B cell (primary cell): ENCODE data around the gene C5AR1. TPM values are rescaled to one million over a fixed set of nuclear protein-coding genes. Genes with fewer than 3 reads are reported as not detected.

Experiments
- ATAC-seq: fragments of 200-7000 bp; cut with Tn5 transposase; one replicate; pipeline ENCODE4 v1.10.0; 2021; ENCODE audit warnings: low read depth, mild to moderate bottlenecking, moderate number of reproducible peaks, moderate library complexity
- CTCF ChIA-PET: fragments of 350-600 bp; sonication (Branson Sonifier 250); formaldehyde crosslinking; loops from one replicate; lab custom pipeline; 2021; ENCODE audit warnings: antibody characterized with exemption, inconsistent platforms; lab: Charles Lee
- POLR2A ChIA-PET: fragments of 350-600 bp; sonication (Branson Sonifier 250); formaldehyde crosslinking; loops from one replicate; lab custom pipeline; 2021; ENCODE audit warnings: antibody characterized with exemption; lab: Charles Lee
- DNase-seq: peaks from one replicate; pipeline ENCODE4 v3.0.0; 2013
- H2AFZ ChIP-seq: 2 replicates; pipeline ENCODE4 v1.6.1; 2012; ENCODE audit warnings: mild to moderate bottlenecking, low read depth, low read length; ENCODE audit not compliant: insufficient read depth, poor library complexity, severe bottlenecking
- H3K27ac ChIP-seq, 2 donors: 1 replicate in 1 of 2; 2 replicates in 1 of 2; pipeline ENCODE4 v1.5.1; 2012 to 2013; ENCODE audit warnings: low read length in 2 of 2, mild to moderate bottlenecking in 2 of 2, moderate library complexity in 1 of 2
- H3K27me3 ChIP-seq, 4 experiments: fragments of 200-600 bp in 1 of 4; sonication (generic) in 1 of 4; replicated peaks in 1 of 4; 1 replicate in 2 of 4; 2 replicates in 2 of 4; pipeline versions ENCODE4 v1.6.1 to v1.7.0; 2013 to 2016; ENCODE audit warnings: low read length in 3 of 4, mild to moderate bottlenecking in 2 of 4, mixed read lengths in 1 of 4, moderate library complexity in 1 of 4; ENCODE audit not compliant: insufficient read depth in 4 of 4, control insufficient read depth in 3 of 4; ENCODE audit errors: control extremely low read depth in 1 of 4
- H3K36me3 ChIP-seq, 2 experiments: replicated peaks in 1 of 2; 1 replicate in 1 of 2; 2 replicates in 1 of 2; pipeline versions ENCODE4 v1.6.1 to v1.7.1; 2013; ENCODE audit warnings: low read length in 1 of 2; ENCODE audit not compliant: insufficient read depth in 2 of 2, control insufficient read depth in 1 of 2; ENCODE audit errors: control extremely low read depth in 1 of 2, extremely low read depth in 1 of 2
- H3K4me1 ChIP-seq, 2 donors: fragments of 200-600 bp in 1 of 2; sonication (generic) in 1 of 2; 1 replicate in 1 of 2; 2 replicates in 1 of 2; pipeline versions ENCODE4 v1.5.1 to v1.6.1; 2013 to 2017; ENCODE audit warnings: low read length in 2 of 2; ENCODE audit not compliant: control insufficient read depth in 2 of 2, insufficient read depth in 2 of 2
- H3K4me2 ChIP-seq: replicated peaks from 2 replicates; pipeline ENCODE3; 2012; ENCODE audit warnings: mild to moderate bottlenecking, low read depth, low read length; ENCODE audit not compliant: poor library complexity, severe bottlenecking
- H3K4me3 ChIP-seq, 5 experiments: fragments of 200-600 bp in 1 of 5; sonication (generic) in 1 of 5; 1 replicate in 3 of 5; 2 replicates in 2 of 5; pipeline versions ENCODE4 v1.5.1 to v1.7.0; 2011 to 2016; ENCODE audit warnings: low read length in 4 of 5, mild to moderate bottlenecking in 4 of 5, low read depth in 2 of 5, control low read depth in 1 of 5, moderate library complexity in 1 of 5; ENCODE audit not compliant: insufficient read depth in 1 of 5; ENCODE audit errors: control extremely low read depth in 1 of 5, extremely low read depth in 1 of 5
- H3K79me2 ChIP-seq: fragments of 200-600 bp; sonication (generic); one replicate; pipeline ENCODE4 v1.6.0; 2016; ENCODE audit warnings: low read length; ENCODE audit not compliant: control insufficient read depth, insufficient read depth
- H3K9ac ChIP-seq: fragments of 200-600 bp; sonication (generic); 2 replicates; pipeline ENCODE4 v1.6.1; 2017; ENCODE audit warnings: mild to moderate bottlenecking, low read length, moderate library complexity
- H3K9me3 ChIP-seq, 3 donors: one replicate each; pipeline versions ENCODE4 v1.6.1 to v1.7.1; 2013; ENCODE audit warnings: low read length in 2 of 3; ENCODE audit not compliant: control insufficient read depth in 2 of 3, insufficient read depth in 1 of 3; ENCODE audit errors: control extremely low read depth in 1 of 3
- H4K20me1 ChIP-seq: 2 replicates; pipeline ENCODE4 v1.6.0; 2012; ENCODE audit warnings: mild to moderate bottlenecking, low read length; ENCODE audit not compliant: insufficient read depth, control insufficient read depth, poor library complexity, severe bottlenecking
- H3K27ac Mint-ChIP-seq: one replicate; pipeline ENCODE4 v1.8.0; 2021; ENCODE audit warnings: mixed read lengths
- H3K27me3 Mint-ChIP-seq: one replicate; pipeline ENCODE4 v1.8.0; 2021; ENCODE audit warnings: mixed read lengths
- H3K4me1 Mint-ChIP-seq: one replicate; pipeline ENCODE4 v1.8.0; 2021; ENCODE audit warnings: mixed read lengths
- H3K4me3 Mint-ChIP-seq: one replicate; pipeline ENCODE4 v1.8.0; 2021; ENCODE audit warnings: mixed read lengths
- H3K9me3 Mint-ChIP-seq: one replicate; pipeline ENCODE4 v1.8.0; 2022; ENCODE audit warnings: mixed read lengths; ENCODE audit not compliant: insufficient read depth
- CTCF ChIP-seq: fragments of 200-600 bp; IDR thresholded peaks from one replicate; pipeline ENCODE4 v1.8.0; 2022; ENCODE audit warnings: antibody characterized with exemption, mild to moderate bottlenecking
- EZH2 ChIP-seq: IDR thresholded peaks from 2 replicates; pipeline ENCODE4 v1.6.1; 2012; ENCODE audit warnings: borderline replicate concordance, low read depth, mild to moderate bottlenecking, moderate library complexity, low read length; ENCODE audit not compliant: insufficient read depth, poor library complexity, severe bottlenecking
- WGBS: methylation state at CpG from one replicate; pipeline ENCODE4 v1.1.5; 2013; ENCODE audit warnings: missing lambda C conversion rate; ENCODE audit not compliant: insufficient coverage; 5-methylcytosine and 5-hydroxymethylcytosine counted together
- intact Hi-C: fragments of 100-400 bp; cut with micrococcal nuclease; formaldehyde crosslinking; loops from one replicate; pipeline ENCODE4 v1.10.0; 2022
- polyA plus RNA-seq: library from polyadenylated mRNA; depleted of rRNA; stranded (reverse); fragments of >200 nt; gene quantifications from 2 replicates; pipeline ENCODE4 v1.2.3, GENCODE V29; 2012
- total RNA-seq, 2 donors: library from RNA; stranded (reverse); fragments of 120-200 nt in 1 of 2; gene quantifications; 1 replicate in 1 of 2; 2 replicates in 1 of 2; pipeline versions ENCODE4 v1.2.3 to v1.2.4, GENCODE V29; 2013 to 2022

C5AR1 gene
- total and polyA plus RNA-seq, 2 donors (not counting 1 experiment from before 2014, with no cell fraction given) = 4.1 to 4.9 TPM

- no peak overlapping the region for H3K4me2 ChIP-seq
- DNase-seq (no peak), ATAC-seq (no peak)
- peaks cover 0 to 18% (median 1%) of the 10 kb centered on the region in 4 experiments for H3K27me3 ChIP-seq
- POLR2A ChIA-PET = no interaction called here
- Mint-ChIP-seq H3K4me1 (no peaks in the 10 kb centered on the region), H3K27ac (no peak overlapping the region), H3K4me3 (no peak overlapping the region), H3K9me3 (no peaks in the 10 kb centered on the region), H3K27me3 (peaks cover 10% of the 10 kb centered on the region)
- no peaks in the 10 kb centered on the region for H4K20me1 ChIP-seq
- TF ChIP-seq CTCF (no peak), EZH2 (no peak)
- 78% methylated on average over 3 of the region's 4 CpGs for WGBS
- H3K9ac ChIP-seq = no peak overlapping the region
- no peaks in the 10 kb centered on the region for H3K4me1 ChIP-seq
- H3K79me2 ChIP-seq = no peaks in the 10 kb centered on the region
- no peaks in the 10 kb centered on the region for H3K36me3 ChIP-seq
- no peak overlapping the region for H3K27ac ChIP-seq
- H3K9me3 ChIP-seq = peaks cover 0 to 19% (median 0%) of the 10 kb centered on the region in 3 donors
- CTCF ChIA-PET = interaction anchor here (0.7 kb wide), 1 partner anchor 312 kb away, joined by 3 read pairs; no protein-coding TSS in a partner anchor
- intact Hi-C loops = no loop called here
- H2AFZ ChIP-seq = no peak overlapping the region
- H3K4me3 ChIP-seq = no peak overlapping the region
Measured at GRCh38 chr19:47316513-47316912, 6.9 kb downstream of the C5AR1 start.

- Histone ChIP-seq H3K9ac (no peak overlapping the region), H3K4me1 (peaks cover 0 to 4% of the 10 kb centered on the region in 2 donors), H3K27me3 (peaks cover 0 to 11% (median under 1%) of the 10 kb centered on the region in 4 experiments), H4K20me1 (no peaks in the 10 kb centered on the region), H3K36me3 (no peaks in the 10 kb centered on the region), H3K79me2 (no peaks in the 10 kb centered on the region), H3K4me3 (no peak overlapping the region), H3K9me3 (peaks cover 0 to 13% (median 0%) of the 10 kb centered on the region in 3 donors), H2AFZ (no peak overlapping the region), H3K27ac (no peak overlapping the region), H3K4me2 (no peak overlapping the region)
- intact Hi-C loops = no loop called here
- 95% methylated on average over 45 of the region's 46 CpGs for whole genome bisulfite sequencing
- H3K27me3 Mint-ChIP-seq = peaks cover 18% of the 10 kb centered on the region
- DNase-seq = no peak
- H3K4me3 Mint-ChIP-seq = no peak overlapping the region
- no peaks in the 10 kb centered on the region for H3K4me1 Mint-ChIP-seq
- ChIA-PET POLR2A (no interaction called here), CTCF (interaction anchor here (0.6 kb wide), 1 partner anchor 241 kb away, joined by 5 read pairs; no protein-coding TSS in a partner anchor)
- H3K27ac Mint-ChIP-seq = peak overlapping the region; percentile 10
- TF ChIP-seq CTCF (no peak), EZH2 (no peak)
- no peak for ATAC-seq
- no peaks in the 10 kb centered on the region for H3K9me3 Mint-ChIP-seq
Measured at GRCh38 chr19:47319923-47320871, 10.5 kb downstream of the C5AR1 start.
